IMR-90 (cell line): ENCODE results near the gene NDUFA13. TPM values are rescaled to one million over a fixed set of nuclear protein-coding genes. Genes with fewer than 3 reads are reported as not detected.
A peak's percentile ranks its signal among the peaks of the same experiment; 100 is the strongest.

Experiments
- ATAC-seq: fragments of 200-7000 bp; cut with Tn5 transposase; 2 replicates; pipeline ENCODE4 v1.9.1; 2020; ENCODE audit warnings: low read depth, mild to moderate bottlenecking, moderate library complexity
- BruUV-seq: library from RNA; stranded (reverse); fragments of 400-500 nt; replicated peaks from 2 replicates; lab custom pipeline; 2021; lab: Mats Ljungman, UMichigan
- CTCF ChIA-PET: fragments of 300-600 bp; formaldehyde crosslinking; extraction: SDS; loops from one replicate; lab custom pipeline; 2021; ENCODE audit warnings: antibody characterized with exemption; lab: Yijun Ruan, JAX
- POLR2A ChIA-PET: fragments of 300-600 bp; sonication (Branson Sonifier 250); formaldehyde crosslinking; loops from one replicate; lab custom pipeline; 2022; ENCODE audit warnings: antibody characterized with exemption; ENCODE audit not compliant: unreplicated experiment; lab: Charles Lee
- DNase-seq: peaks from one replicate; pipeline ENCODE4 v3.0.0; 2013
- H2AFZ ChIP-seq: replicated peaks from 2 replicates; pipeline ENCODE3; 2013; ENCODE audit warnings: low read length, mild to moderate bottlenecking; ENCODE audit not compliant: poor library complexity
- H2AK5ac ChIP-seq: 2 replicates; pipeline ENCODE4 v1.6.1; 2013; ENCODE audit warnings: low read depth, low read length, inconsistent platforms
- H2AK9ac ChIP-seq: replicated peaks from 2 replicates; pipeline ENCODE3; 2013; ENCODE audit warnings: mild to moderate bottlenecking, low read depth, low read length, moderate library complexity; ENCODE audit not compliant: poor library complexity
- H2BK120ac ChIP-seq: 2 replicates; pipeline ENCODE4 v1.6.1; 2013; ENCODE audit warnings: low read depth, low read length, inconsistent platforms
- H2BK15ac ChIP-seq: 3 replicates; pipeline ENCODE4 v1.6.1; 2013; ENCODE audit warnings: low read depth, low read length, inconsistent platforms
- H2BK20ac ChIP-seq: 2 replicates; pipeline ENCODE4 v1.6.1; 2013; ENCODE audit warnings: low read depth, mild to moderate bottlenecking, inconsistent platforms, low read length, moderate library complexity
- H2BK5ac ChIP-seq: 2 replicates; pipeline ENCODE4 v1.6.1; 2013; ENCODE audit warnings: mild to moderate bottlenecking, low read depth, low read length, inconsistent platforms; ENCODE audit not compliant: poor library complexity, severe bottlenecking
- H3K14ac ChIP-seq: replicated peaks from 2 replicates; pipeline ENCODE4 v1.6.1; 2013; ENCODE audit warnings: low read depth, low read length, inconsistent platforms
- H3K18ac ChIP-seq: 2 replicates; pipeline ENCODE4 v1.6.1; 2013; ENCODE audit warnings: low read depth, low read length, control low read depth
- H3K23ac ChIP-seq: 2 replicates; pipeline ENCODE4 v1.6.1; 2013; ENCODE audit warnings: low read depth, low read length, inconsistent platforms
- H3K27ac ChIP-seq: 2 replicates; pipeline ENCODE4 v1.5.1; 2013; ENCODE audit warnings: mild to moderate bottlenecking, control low read depth, low read length; ENCODE audit not compliant: insufficient read depth
- H3K27me3 ChIP-seq: 2 replicates; pipeline ENCODE4 v1.6.1; 2013; ENCODE audit warnings: low read length; ENCODE audit not compliant: control insufficient read depth, insufficient read depth
- H3K36me3 ChIP-seq: 2 replicates; pipeline ENCODE4 v1.6.1; 2013; ENCODE audit warnings: low read length, mixed read lengths; ENCODE audit not compliant: control insufficient read depth, insufficient read depth
- H3K4ac ChIP-seq: 2 replicates; pipeline ENCODE4 v1.6.1; 2013; ENCODE audit warnings: low read depth, low read length, inconsistent platforms
- H3K4me1 ChIP-seq: 2 replicates; pipeline ENCODE4 v1.6.1; 2013; ENCODE audit warnings: low read length, mixed read lengths; ENCODE audit not compliant: control insufficient read depth, insufficient read depth
- H3K4me2 ChIP-seq: 2 replicates; pipeline ENCODE4 v1.6.1; 2013; ENCODE audit warnings: low read depth, mild to moderate bottlenecking, control low read depth, low read length, moderate library complexity
- H3K4me3 ChIP-seq: 2 replicates; pipeline ENCODE4 v1.5.1; 2013; ENCODE audit warnings: low read depth, mild to moderate bottlenecking, control low read depth, low read length, moderate library complexity; ENCODE audit not compliant: insufficient read depth
- H3K56ac ChIP-seq: 2 replicates; pipeline ENCODE4 v1.6.1; 2013; ENCODE audit warnings: low read length, inconsistent platforms; ENCODE audit not compliant: insufficient read depth; ENCODE audit errors: extremely low read depth
- H3K79me1 ChIP-seq, 2 experiments: 2 replicates each; pipeline ENCODE4 v1.6.1; 2013; ENCODE audit warnings: low read length in 2 of 2, inconsistent platforms in 1 of 2, low read depth in 1 of 2
- H3K9ac ChIP-seq: 2 replicates; pipeline ENCODE4 v1.6.1; 2013; ENCODE audit warnings: low read depth, low read length, control low read depth
- H3K9me1 ChIP-seq: 2 replicates; pipeline ENCODE4 v1.6.1; 2013; ENCODE audit warnings: low read length, inconsistent platforms; ENCODE audit not compliant: insufficient read depth
- H3K9me3 ChIP-seq: 2 replicates; pipeline ENCODE4 v1.6.1; 2013; ENCODE audit warnings: low read length; ENCODE audit not compliant: control insufficient read depth, insufficient read depth
- H4K20me1 ChIP-seq: 2 replicates; pipeline ENCODE4 v1.6.1; 2013; ENCODE audit warnings: low read length, inconsistent platforms; ENCODE audit not compliant: insufficient read depth
- H4K5ac ChIP-seq: 2 replicates; pipeline ENCODE4 v1.6.1; 2013; ENCODE audit warnings: mild to moderate bottlenecking, low read depth, low read length, control low read depth
- H4K8ac ChIP-seq, 2 experiments: 2 replicates each; pipeline ENCODE4 v1.6.1; 2013; ENCODE audit warnings: low read depth in 2 of 2, low read length in 2 of 2, control low read depth in 1 of 2, inconsistent platforms in 1 of 2
- H4K91ac ChIP-seq: 2 replicates; pipeline ENCODE4 v1.6.1; 2013; ENCODE audit warnings: low read depth, low read length, inconsistent platforms; ENCODE audit not compliant: insufficient read depth
- CEBPB ChIP-seq: IDR thresholded peaks from 2 replicates; pipeline ENCODE4 v1.6.1; 2012; ENCODE audit warnings: low read depth, low read length, improper control_type of control experiment
- CHD1 ChIP-seq: IDR thresholded peaks from 2 replicates; pipeline ENCODE4 v1.6.1; 2012; ENCODE audit warnings: low read depth, low read length, improper control_type of control experiment
- MAFK ChIP-seq: IDR thresholded peaks from 2 replicates; pipeline ENCODE4 v1.6.1; 2012; ENCODE audit warnings: low read depth, low read length, improper control_type of control experiment
- MAZ ChIP-seq: IDR thresholded peaks from 2 replicates; pipeline ENCODE4 v1.6.1; 2012; ENCODE audit warnings: low read depth, mild to moderate bottlenecking, low read length, improper control_type of control experiment, moderate library complexity, borderline replicate concordance
- NFE2L2 ChIP-seq: fragments of 150-350 bp; IDR thresholded peaks from 2 replicates; pipeline ENCODE4 v1.6.1; 2016; ENCODE audit warnings: low read depth, mild to moderate bottlenecking, low read length
- POLR2A ChIP-seq: IDR thresholded peaks from 2 replicates; pipeline ENCODE4 v1.6.1; 2012; ENCODE audit warnings: mild to moderate bottlenecking, low read depth, low read length
- RAD21 ChIP-seq: IDR thresholded peaks from 2 replicates; pipeline ENCODE4 v1.6.1; 2012; ENCODE audit warnings: low read length, improper control_type of control experiment
- SMC3 ChIP-seq: fragments of 150-350 bp; IDR thresholded peaks from 2 replicates; pipeline ENCODE4 v1.6.1; 2016; ENCODE audit warnings: low read depth, mild to moderate bottlenecking, antibody characterized with exemption, low read length, moderate library complexity
- WGBS, 2 experiments: methylation state at CpG; one replicate each; pipeline versions ENCODE4 v1.1.5 to v1.1.7; 2013; ENCODE audit warnings: missing lambda C conversion rate in 2 of 2; ENCODE audit not compliant: insufficient read length in 1 of 2; ENCODE audit errors: extremely low coverage in 2 of 2; 5-methylcytosine and 5-hydroxymethylcytosine counted together
- dilution Hi-C: fragments of 300-500 bp; cut with HindIII; formaldehyde crosslinking; loops from one replicate; pipeline ENCODE4 v1.14.3; 2018; ENCODE audit warnings: low sequenced_read_pairs; ENCODE audit not compliant: unreplicated experiment
- in situ Hi-C: fragments of 300-500 bp; cut with MboI; formaldehyde crosslinking; loops from 3 replicates; pipeline ENCODE4 v1.14.3; 2019; ENCODE audit warnings: low sequenced_read_pairs, inconsistent platforms, mixed read lengths
- intact Hi-C: fragments of 100-400 bp; cut with micrococcal nuclease; formaldehyde crosslinking; loops from 2 replicates; pipeline ENCODE4 v1.10.0; 2022
- polyA plus RNA-seq, 3 experiments: library from polyadenylated mRNA; depleted of rRNA; stranded (reverse); fragments of >200 nt; gene quantifications; 2 replicates each; pipeline ENCODE4 v1.2.3, GENCODE V29; 2012; ENCODE audit warnings: low replicate concordance in 1 of 3
- total RNA-seq: library from RNA; depleted of rRNA; stranded (reverse); fragments of >200 nt; gene quantifications from 2 replicates; pipeline ENCODE4 v1.2.3, GENCODE V29; 2012
- TF ChIP-seq, protein P1 (sequence below): conservative IDR thresholded peaks from 2 replicates; pipeline ENCODE4 v1.5.1; 2012; ENCODE audit warnings: mild to moderate bottlenecking, low read depth, low read length, improper control_type of control experiment

The NDUFA13 gene
- total and polyA plus RNA-seq, 2 of the 4 experiments (the other 2 are of a cell fraction): 30.6 to 667 TPM

GRCh38 chr19:19482809-19483596 lies 33.0 kb upstream of the NDUFA13 start:
- Histone ChIP-seq H2AK9ac (no peak overlapping the region), H3K27ac (0 out of 2 replicates have a peak overlapping the region, but pooled peaks have one; percentile 20), H3K56ac (no peak overlapping the region), H3K4ac (no peak overlapping the region), H2BK15ac (no peak overlapping the region), H3K79me1 (peaks cover 18 to 88% of the 10 kb centered on the region in 2 experiments), H4K5ac (no peak overlapping the region), H2BK20ac (no peak overlapping the region), H3K23ac (no peak overlapping the region), H4K20me1 (peaks cover 20% of the 10 kb centered on the region), H3K4me3 (no peak overlapping the region), H4K8ac (peak overlapping the region in 1 of 2 experiments; percentile 13; a peak in 1 of 4 replicates), H3K36me3 (peaks cover 4% of the 10 kb centered on the region; the same call in 1 of the 2 replicates), H3K14ac (no peak overlapping the region), H3K9me3 (no peaks in the 10 kb centered on the region), H2AK5ac (peak overlapping the region; percentile 31; the same call in 1 of the 2 replicates), H4K91ac (no peak overlapping the region), H3K27me3 (no peaks in the 10 kb centered on the region), H2AFZ (no peak overlapping the region), H3K4me2 (no peak overlapping the region), H3K9ac (no peak overlapping the region), H2BK120ac (no peak overlapping the region), H3K4me1 (peaks cover 26% of the 10 kb centered on the region), H2BK5ac (no peak overlapping the region), H3K18ac (no peak overlapping the region), H3K9me1 (peaks cover 16% of the 10 kb centered on the region)
- in situ Hi-C loops: no loop called here
- DNase-seq: peak; percentile 61
- ChIA-PET POLR2A (interaction anchor here (0.6 kb wide), 1 partner anchor 79 kb away, joined by 5 read pairs; no protein-coding TSS in a partner anchor), CTCF (no interaction called here)
- ATAC-seq: 0 out of 2 replicates have a peak, but pooled peaks have one; percentile 22
- dilution Hi-C loops: no loop called here
- TF ChIP-seq CHD1 (no peak), SMC3 (no peak), MAFK (no peak), MAZ (no peak), NFE2L2 (no peak), RAD21 (no peak), POLR2A (no peak), CEBPB (no peak)
- TF ChIP-seq, protein P1, sequence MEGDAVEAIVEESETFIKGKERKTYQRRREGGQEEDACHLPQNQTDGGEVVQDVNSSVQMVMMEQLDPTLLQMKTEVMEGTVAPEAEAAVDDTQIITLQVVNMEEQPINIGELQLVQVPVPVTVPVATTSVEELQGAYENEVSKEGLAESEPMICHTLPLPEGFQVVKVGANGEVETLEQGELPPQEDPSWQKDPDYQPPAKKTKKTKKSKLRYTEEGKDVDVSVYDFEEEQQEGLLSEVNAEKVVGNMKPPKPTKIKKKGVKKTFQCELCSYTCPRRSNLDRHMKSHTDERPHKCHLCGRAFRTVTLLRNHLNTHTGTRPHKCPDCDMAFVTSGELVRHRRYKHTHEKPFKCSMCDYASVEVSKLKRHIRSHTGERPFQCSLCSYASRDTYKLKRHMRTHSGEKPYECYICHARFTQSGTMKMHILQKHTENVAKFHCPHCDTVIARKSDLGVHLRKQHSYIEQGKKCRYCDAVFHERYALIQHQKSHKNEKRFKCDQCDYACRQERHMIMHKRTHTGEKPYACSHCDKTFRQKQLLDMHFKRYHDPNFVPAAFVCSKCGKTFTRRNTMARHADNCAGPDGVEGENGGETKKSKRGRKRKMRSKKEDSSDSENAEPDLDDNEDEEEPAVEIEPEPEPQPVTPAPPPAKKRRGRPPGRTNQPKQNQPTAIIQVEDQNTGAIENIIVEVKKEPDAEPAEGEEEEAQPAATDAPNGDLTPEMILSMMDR: no peak
- WGBS, 2 experiments: 55% methylated on average over 6 of the region's 19 CpGs; no CpG with 5 or more reads in 1 of the 2 experiments
- intact Hi-C loops: no loop called here
- no TSS peak for BruUV-seq
